T-helper 2 cell (primary cell): ENCODE measurements around the gene SLC9A3.

Experiments used
- DNase-seq, 5 experiments: peaks; one replicate each; pipeline versions ENCODE4 v3.0.0 to v3.0.0-alpha.2; 2012 to 2022

SLC9A3 gene

GRCh38 chr5:440401-441201 is 83.6 kb downstream of the SLC9A3 start:
- no peak for DNase-seq

GRCh38 chr5:439636-440035 is 84.6 kb downstream of the SLC9A3 start:
- no peak for DNase-seq

DNA sequence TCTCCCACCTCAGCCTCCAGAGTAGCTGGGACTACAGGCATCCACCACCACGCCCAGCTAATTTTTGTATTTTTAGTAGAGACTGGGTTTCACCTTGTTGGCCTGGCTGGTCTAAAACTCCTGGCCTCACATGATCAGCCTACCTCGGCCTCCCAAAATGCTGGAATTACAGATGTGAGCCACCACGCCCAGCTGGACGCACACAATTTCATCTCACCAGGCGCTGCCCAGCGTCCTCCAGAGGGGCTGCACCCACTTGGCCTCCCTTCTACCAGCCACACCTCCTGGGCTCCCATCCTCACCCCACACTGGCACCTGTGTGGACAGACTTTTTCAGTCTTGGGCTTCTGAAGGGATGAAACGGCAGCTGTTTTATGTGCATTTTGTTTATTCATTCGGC is 85.1 kb downstream of the SLC9A3 start:
- DNase-seq = no peak

GRCh38 chr5:438481-438981 is 85.7 kb downstream of the SLC9A3 start:
- no peak for DNase-seq

- no peak for DNase-seq
Measured at GRCh38 chr5:437281-437771, 86.9 kb downstream of the SLC9A3 start.

DNA sequence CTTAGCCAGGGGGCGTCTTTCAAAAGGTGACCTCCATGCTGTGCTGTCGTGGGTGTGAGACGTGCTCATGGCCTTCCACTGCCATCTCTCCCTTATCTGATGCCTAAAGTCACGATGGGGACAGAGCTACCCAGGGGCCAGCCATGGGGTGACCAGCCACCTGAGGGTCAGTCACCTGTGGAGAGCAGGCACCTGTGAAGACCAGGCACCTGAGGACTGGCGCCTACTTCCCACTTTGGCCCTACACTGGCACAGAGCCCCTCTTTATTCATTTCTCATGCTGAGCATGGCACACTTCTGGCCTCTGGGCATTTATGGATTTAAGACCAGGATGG is 87.6 kb downstream of the SLC9A3 start:
- DNase-seq = no peak

DNA sequence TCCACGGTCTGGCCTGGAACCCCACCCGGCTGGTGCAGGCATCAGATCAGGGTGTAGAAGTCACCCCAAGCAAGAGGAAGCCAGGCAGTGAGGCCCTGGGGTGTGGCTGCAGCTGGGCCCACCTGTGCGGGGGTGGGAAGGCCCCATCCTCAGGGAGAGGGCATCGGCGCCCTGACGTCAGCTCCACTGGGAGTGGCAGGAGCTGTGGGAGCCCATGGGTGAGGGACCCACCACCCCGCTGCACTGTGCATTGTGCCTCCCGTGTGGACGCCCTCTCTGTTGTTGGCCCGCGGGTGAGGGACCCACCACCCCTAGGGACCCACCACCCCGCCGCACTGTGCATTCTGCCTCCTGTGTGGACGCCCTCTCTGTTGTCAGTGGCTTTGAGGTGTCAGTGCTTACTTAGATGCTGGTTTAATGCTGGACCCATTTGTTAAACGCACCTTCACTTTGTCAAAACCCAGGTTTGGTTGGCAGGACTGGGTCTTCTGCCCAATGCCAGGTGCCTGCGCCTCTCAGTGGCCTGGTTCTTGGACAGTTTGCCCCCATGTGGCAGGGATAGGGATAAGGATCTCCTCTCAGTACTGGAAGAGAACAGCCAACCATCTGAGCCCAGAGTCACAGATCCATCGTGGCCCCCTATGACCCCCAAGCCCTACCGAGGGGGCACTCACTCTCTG is 88.1 kb downstream of the SLC9A3 start:
- no peak for DNase-seq

GRCh38 chr5:435156-435790 is 89.0 kb downstream of the SLC9A3 start:
- DNase-seq = no peak

DNA sequence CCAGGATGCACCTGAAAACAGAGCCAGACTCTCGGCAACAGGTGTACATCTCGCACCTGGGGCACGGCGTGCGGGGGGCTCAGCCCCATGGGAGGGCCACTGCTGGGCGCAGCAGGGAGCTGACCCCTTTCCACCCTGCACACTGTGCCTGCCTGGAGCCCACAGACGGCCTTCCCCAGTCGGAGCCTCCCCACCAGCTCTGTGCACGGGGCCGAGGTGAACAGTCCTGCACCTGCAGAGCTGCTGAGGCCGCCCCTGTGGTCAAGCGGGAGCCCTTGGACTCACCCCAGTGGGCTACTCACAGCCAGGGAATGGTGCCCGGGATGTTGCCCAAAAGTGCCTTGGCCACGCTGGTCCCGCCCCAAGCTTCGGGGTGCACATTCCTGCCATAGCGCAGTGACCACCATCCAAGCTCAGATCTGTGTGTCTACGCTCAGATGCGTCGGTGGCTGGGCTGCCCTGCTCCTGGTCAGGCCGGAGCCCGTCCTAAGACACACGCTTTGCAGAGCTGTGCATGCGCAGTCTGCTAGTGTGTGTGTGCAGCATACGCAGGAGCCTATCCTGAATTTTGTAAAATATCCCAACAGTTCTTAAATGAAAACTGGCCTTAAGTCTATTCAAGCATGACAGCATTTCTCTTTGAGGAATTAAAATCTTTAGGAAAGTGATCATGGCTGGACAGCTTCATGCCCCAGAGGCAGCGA is 89.7 kb downstream of the SLC9A3 start:
- DNase-seq = no peak

DNA sequence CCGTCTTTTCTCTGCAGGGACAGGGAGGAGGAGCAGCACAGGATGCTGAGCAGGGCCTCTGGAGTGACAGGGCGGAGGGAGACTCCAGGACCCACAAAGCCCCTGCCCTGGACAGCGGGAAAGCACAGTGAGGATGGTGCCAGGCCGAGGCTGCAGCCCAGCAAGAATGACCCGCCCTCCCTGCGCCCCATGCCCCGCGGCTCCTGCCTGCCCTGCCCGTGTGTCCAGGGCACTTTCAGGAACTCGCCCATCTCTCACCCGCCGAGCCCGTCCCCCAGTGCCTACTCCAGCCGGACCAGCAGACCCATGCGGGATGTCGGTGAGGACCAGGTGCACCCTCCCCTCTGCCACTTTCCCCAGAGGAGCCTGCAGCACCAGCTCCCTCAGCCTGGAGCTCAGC is 90.4 kb downstream of the SLC9A3 start:
- DNase-seq = no peak

DNA sequence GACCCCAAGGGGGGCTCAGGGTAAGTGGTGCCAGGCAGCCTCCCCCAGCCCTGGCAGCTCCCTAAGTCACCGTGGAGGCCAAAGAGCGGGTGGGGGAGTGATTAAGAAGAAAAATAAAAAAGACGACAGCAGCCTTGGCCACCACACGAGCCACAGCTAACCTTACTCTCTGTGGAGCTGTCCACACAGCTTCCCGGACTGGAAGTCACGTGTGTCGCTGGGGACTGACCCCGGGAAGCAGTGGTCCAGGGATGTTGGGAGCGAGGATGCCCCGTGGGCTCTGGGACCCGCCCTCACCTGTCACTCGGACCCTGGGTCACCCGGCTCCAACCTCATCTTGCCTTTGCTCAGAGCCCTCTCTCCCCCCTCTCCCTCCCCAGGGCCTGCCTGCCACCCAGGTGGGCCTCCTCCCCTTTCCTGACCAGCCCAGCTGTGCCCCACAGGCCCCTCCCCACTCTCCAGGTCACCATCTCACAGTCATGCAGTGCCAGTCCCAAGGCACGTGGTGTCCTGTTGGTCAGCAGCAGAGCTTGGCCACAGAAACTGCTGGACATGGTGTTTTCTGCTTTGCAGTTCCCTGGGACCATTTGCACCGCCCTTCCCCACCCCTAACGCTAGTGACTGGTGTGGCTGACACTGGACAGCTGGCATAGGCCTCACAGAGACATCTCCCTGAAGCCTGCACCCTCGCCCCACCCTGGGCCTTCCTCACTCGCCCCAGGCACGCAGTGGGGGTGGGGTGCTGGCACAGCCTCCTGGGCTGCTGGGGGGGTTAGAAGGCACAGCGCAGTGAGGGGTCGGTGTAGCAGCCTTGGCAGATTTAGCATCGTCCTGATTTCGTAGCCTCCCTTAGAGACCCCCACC is 91.1 kb downstream of the SLC9A3 start:
- DNase-seq = no peak

DNA sequence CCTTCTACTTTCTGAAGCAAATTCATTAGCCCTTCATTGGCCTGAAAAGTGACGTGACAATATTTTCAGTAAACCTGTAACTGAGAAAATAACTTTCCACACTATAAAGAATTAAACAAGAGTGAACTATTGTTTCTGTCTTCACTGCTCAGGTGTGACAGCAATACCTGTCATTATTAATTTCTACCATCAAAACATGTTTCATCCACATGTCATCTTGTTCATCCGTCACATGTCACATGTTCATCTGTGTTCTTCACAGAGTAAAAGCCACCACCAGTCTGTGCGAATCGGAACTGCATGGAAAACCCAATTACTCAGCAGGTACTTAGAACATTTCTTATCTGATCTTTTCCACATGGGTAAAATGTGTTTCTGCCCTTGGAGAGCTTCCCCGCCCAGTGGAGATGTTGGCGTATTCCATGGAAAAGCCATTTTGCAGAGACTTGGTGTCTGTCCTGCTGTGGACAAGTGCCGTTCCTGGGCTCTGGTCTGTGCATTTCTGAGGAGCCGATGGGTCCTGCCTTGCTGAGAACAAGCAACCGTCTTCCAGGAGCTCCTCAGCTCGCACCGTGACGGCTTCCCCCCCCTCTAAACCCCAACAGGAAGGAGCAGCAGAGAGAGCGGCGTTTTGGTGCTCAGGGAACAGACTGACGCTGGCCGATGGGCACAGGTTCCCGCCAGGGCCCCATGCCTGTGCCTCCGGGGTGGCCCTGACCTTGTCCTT is 91.9 kb downstream of the SLC9A3 start:
- DNase-seq = no peak

GRCh38 chr5:431711-432050 is 92.6 kb downstream of the SLC9A3 start:
- DNase-seq = no peak

DNA sequence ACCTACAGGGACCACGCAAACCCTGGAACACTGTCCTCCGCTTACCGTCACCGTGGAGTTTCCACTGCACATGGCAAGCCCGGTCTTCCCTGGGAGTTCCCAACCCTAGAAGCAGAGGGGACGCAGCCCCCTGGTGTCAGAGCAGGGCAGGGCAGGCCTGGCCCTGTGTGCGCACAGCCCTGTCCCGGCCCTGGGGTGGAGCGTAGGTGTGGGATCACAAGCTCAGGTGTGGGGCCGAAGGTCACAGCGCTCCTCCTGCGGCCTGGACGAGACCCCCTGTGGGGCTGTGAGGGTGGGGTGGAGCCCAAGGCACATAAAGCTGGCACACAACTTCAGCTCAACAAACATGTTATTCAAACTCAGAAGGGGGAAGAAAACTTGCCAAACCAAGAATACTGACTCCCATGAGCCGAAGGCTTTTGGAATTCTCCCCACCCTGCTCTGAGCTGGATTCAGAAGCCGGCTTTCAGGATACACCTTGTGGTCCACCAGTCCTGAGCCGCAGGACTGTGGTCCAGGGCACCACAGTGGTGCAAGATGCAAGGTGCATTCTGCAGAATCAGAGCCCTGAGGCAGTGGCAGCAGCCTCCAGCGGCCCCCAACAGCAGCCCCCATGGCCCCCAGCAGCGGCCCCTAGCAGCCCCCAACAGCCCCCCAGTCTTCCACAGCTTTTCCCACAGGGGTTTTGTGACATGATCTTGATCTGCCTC is 93.1 kb downstream of the SLC9A3 start:
- DNase-seq = peak in 2 of 5 experiments; percentile 26 to 50

DNA sequence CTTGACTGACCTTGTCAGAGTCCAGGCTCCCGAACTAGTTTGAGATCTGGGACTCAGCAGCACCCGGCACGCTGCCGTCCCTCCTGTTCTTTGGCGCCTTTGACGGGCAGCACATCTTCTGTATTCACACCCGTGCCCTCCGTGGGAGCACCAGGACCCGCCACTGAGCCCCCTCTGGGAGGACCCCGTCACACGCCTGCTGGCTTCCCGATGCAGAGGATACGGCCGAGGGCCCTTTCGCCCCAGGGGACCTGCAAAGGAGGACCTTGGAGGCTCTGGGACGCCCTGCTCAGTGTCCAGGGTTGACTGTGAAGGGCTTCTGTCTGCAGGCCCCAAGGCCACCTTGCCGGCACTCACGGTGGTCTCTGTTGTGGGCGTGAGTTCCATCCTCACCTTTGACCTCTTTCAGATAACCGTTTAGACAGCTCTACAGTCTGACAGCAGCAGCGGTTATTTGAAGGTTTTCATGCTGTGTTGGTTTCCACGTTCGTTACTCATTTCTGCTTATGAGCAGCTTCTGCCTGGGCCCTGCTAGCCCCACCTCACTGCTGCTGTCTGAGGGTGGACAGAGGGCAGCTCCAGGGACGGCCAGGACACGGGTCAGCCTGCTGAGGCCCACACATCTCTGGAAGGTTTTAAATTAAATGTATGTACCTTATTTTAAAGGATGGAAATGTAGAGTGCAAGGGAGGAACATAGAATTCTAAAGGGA is 93.9 kb downstream of the SLC9A3 start:
- DNase-seq = no peak

DNA sequence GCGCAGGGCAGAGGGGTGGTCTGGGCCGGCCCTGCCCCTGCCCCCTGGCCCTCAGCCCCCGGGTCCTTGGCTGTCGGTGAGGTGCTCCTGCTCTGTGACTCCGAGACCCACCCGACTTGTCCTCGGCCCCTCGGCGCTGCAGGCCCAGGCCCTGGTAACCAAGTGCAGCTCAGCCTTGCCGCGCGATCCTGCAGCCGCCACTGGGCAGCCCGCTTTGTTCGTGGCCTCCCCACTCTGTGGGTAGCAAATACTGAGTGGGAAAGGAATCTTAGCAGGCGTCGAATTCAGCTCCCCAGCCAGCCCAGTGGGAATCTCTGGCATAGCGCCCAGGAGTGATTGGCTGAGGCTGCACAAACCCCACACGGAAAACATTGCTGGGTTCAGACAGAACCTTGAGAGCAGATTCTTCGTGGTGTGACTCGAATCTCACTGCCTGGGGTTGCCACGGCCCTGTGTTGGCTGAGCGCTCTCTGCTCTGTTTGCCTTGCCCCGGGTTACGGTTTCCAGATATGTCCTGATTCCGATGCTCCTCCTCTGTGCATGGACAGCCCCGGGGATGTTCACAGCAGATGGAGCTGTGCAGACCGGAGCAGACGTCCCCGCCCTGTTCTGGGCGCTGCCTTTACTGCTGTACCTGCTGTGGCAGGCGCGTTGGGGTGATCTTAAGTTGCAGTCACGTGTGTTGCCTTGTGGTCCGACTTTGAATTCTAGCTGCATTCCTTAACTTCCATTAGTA is 94.6 kb downstream of the SLC9A3 start:
- DNase-seq = no peak

DNA sequence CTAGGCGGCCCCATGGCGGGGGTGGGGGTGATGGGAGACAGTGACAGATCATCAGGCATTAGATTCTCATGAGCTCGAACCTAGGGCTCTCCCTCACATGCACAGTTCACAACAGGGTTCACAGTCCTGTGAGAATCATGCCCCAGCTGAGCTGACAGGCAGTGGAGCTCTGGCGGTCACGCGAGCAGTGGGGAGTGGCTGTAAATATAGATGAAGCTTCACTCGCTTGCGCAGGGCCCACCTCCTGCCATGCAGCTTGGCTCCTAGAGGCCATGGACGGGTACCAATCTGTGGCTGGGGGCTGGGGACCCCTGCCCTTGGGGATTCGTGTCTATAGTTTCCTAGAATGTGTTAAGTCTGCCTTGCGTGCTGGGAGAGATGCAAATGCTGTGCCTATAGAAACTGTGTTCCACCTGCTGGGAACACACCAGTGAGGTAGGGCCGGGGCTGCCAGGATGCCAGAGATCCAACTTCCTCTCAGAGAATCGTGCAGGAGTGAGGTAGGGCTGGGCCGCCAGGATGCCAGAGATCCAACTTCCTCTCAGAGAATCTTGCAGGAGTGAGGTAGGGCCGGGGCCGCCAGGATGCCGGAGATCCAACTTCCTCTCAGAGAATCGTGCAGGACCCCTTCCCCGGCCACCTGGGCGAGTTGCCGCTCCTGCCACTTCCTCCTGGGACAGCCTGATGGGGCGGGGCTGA is 95.3 kb downstream of the SLC9A3 start:
- DNase-seq = no peak

GRCh38 chr5:428219-428618 is 96.0 kb downstream of the SLC9A3 start:
- DNase-seq = no peak
